ENCODE measurements around the gene CYP2S1. TPM values are rescaled to one million over a fixed set of nuclear protein-coding genes. Genes with fewer than 3 reads are reported as not detected.

CYP2S1 gene
- total and polyA plus RNA-seq, 5 experiments from 2014 or later, result not detected

- H3K36me3 Mint-ChIP-seq, result no peaks in the 10 kb centered on the region
- H3K27ac Mint-ChIP-seq, result peak overlapping the region in 5 of 10 donors; percentile 14 to 66 (median 32)
- ATAC-seq (no peak), DNase-seq (no peak)
- H3K9me3 Mint-ChIP-seq, result no peaks in the 10 kb centered on the region
- peaks cover 0 to 2% (median 0%) of the 10 kb centered on the region in 4 donors for H3K4me1 Mint-ChIP-seq
- H3K4me3 Mint-ChIP-seq, result no peak overlapping the region
- POLR2A ChIA-PET, result interaction anchor here (0.6 kb wide), 1 partner anchor 7 kb away, joined by 4 read pairs; no protein-coding TSS in a partner anchor
- H3K27me3 Mint-ChIP-seq, result peaks cover 0 to 15% (median 0%) of the 10 kb centered on the region in 5 donors
Measured at GRCh38 chr19:41255171-41255570, 62.2 kb downstream of the CYP2S1 start.

Other genes starting within 250 kb of the CYP2S1 start
- gene CYP2B6, start 201.9 kb upstream of the CYP2S1 start, total RNA-seq, result not detected
- gene CYP2B6, start 201.9 kb upstream of the CYP2S1 start, polyA plus RNA-seq, result not detected
- not detected for gene CYP2A13, start 104.8 kb upstream of the CYP2S1 start, total RNA-seq
- gene CYP2A13, start 104.8 kb upstream of the CYP2S1 start, polyA plus RNA-seq, result not detected
- not detected for gene CYP2F1, start 78.8 kb upstream of the CYP2S1 start, total RNA-seq
- under 1 TPM in 1 of 3 donors, not detected in 2; 0.19 TPM for gene CYP2F1, start 78.8 kb upstream of the CYP2S1 start, polyA plus RNA-seq
- gene AXL, start 26.0 kb downstream of the CYP2S1 start, total RNA-seq, result not detected
- under 1 TPM in 2 of 3 donors, not detected in 1; 0.11 to 0.21 TPM for gene AXL, start 26.0 kb downstream of the CYP2S1 start, polyA plus RNA-seq
- gene HNRNPUL1, start 71.2 kb downstream of the CYP2S1 start, total RNA-seq, result 100 to 1,000 TPM; 262 to 280 TPM
- gene HNRNPUL1, start 71.2 kb downstream of the CYP2S1 start, polyA plus RNA-seq, result 10 to 100 TPM; 40.7 to 67.6 (median 46.1) TPM
- gene CCDC97, start 117.0 kb downstream of the CYP2S1 start, total RNA-seq, result 10 to 100 TPM; 46.6 to 49.1 TPM
- gene CCDC97, start 117.0 kb downstream of the CYP2S1 start, polyA plus RNA-seq, result 10 to 100 TPM; 15.6 to 25.0 (median 24.6) TPM
- 10 to 100 TPM; 83.6 to 85.6 TPM for gene TGFB1, start 160.7 kb downstream of the CYP2S1 start, total RNA-seq
- gene TGFB1, start 160.7 kb downstream of the CYP2S1 start, polyA plus RNA-seq, result 10 to 100 TPM; 30.5 to 45.4 (median 34.5) TPM
- 10 to 100 TPM; 15.0 to 17.3 TPM for gene B9D2, start 170.9 kb downstream of the CYP2S1 start, total RNA-seq
- 10 to 100 TPM; 12.6 to 20.9 (median 19.8) TPM for gene B9D2, start 170.9 kb downstream of the CYP2S1 start, polyA plus RNA-seq
- 1 to 10 TPM; 9.9 TPM for gene TMEM91, start 183.3 kb downstream of the CYP2S1 start, total RNA-seq
- 1 to 10 TPM; 3.6 to 8.3 (median 5.0) TPM for gene TMEM91, start 183.3 kb downstream of the CYP2S1 start, polyA plus RNA-seq
- 10 to 100 TPM; 18.3 to 22.9 TPM for gene EXOSC5, start 204.1 kb downstream of the CYP2S1 start, total RNA-seq
- gene EXOSC5, start 204.1 kb downstream of the CYP2S1 start, polyA plus RNA-seq, result 10 to 100 TPM; 69.0 to 88.0 (median 84.8) TPM
- gene BCKDHA, start 204.6 kb downstream of the CYP2S1 start, total RNA-seq, result 10 to 100 TPM; 15.9 to 18.7 TPM
- 10 to 100 TPM; 51.8 to 67.3 (median 53.8) TPM for gene BCKDHA, start 204.6 kb downstream of the CYP2S1 start, polyA plus RNA-seq
- under 1 TPM; 0.39 to 0.41 TPM for gene B3GNT8, start 234.2 kb downstream of the CYP2S1 start, total RNA-seq
- 1 to 10 TPM in 1 of 3 donors, under 1 TPM in 2; 0.33 to 1.1 (median 0.89) TPM for gene B3GNT8, start 234.2 kb downstream of the CYP2S1 start, polyA plus RNA-seq
- gene DMAC2, start 246.7 kb downstream of the CYP2S1 start, total RNA-seq, result 10 to 100 TPM; 26.2 to 28.7 TPM
- gene DMAC2, start 246.7 kb downstream of the CYP2S1 start, polyA plus RNA-seq, result 10 to 100 TPM; 50.6 to 53.7 (median 52.4) TPM
- not detected for gene ERICH4, start 249.9 kb downstream of the CYP2S1 start, total RNA-seq
- gene ERICH4, start 249.9 kb downstream of the CYP2S1 start, polyA plus RNA-seq, result not detected

All from naive thymus-derived CD8-positive, alpha-beta T cell (primary cell).